GM21526 (cell line): ENCODE measurements around the gene KIAA0930.

Experiments
- ATAC-seq: cut with Tn5 transposase; IDR thresholded peaks from one replicate; pipeline ENCODE4 v1.9.1; 2021; ENCODE audit warnings: moderate library complexity; ENCODE audit not compliant: unreplicated experiment, low FRiP score

The KIAA0930 gene

DNA sequence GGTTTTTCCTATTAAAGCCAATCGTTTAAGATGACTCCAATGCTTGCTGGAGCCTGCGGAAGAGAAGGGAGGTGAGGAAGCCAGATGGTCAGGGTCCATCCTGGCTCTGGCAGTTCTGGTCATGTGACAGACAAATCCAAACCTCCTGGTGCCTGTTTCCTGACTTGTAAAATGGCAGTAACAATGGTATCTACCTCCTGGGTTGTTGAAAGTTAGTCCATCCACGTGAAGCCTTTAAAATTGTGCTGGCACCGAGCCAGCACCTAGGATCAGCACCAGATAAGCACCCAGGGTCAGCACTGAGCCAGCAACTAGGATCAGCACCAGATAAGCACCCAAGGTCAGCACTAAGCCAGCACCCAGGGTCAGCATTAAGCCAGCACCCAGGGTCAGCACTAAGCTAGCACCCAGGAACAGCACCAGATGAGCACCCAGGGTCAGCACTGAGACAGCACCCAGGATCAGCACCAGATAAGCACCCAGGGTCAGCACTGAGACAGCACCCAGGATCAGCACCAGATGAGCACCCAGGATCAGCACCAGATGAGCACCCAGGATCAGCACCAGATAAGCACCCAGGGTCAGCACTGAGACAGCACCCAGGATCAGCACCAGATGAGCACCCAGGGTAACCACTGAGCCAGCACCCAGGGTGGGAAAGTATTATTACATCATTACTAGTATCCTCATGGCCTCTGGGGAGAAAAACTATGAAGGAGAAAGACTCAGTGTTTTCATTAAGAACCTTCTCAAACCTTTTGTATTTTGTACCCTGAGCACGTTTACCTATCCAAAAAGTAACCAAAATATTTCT, 17.2 kb downstream of the KIAA0930 start:
- no peak for ATAC-seq

DNA sequence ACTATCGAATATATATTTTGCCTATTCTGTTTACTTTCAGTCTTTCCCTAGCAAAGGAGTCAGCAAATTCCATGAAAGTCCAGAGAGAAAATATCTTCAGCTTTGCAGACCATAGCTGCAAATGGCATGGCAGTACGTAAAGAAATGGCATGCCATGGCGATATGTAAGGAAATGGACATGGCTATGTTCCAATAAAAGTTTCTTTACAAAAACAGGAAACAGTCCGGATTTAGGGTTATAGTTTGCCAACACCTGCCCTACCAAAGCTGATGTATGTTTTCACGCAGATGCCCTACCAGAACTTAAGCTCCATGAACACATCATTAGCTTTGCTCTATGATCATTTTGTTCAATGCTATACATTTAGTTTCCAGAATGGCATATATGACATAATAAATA, 19.5 kb downstream of the KIAA0930 start:
- no peak for ATAC-seq

DNA sequence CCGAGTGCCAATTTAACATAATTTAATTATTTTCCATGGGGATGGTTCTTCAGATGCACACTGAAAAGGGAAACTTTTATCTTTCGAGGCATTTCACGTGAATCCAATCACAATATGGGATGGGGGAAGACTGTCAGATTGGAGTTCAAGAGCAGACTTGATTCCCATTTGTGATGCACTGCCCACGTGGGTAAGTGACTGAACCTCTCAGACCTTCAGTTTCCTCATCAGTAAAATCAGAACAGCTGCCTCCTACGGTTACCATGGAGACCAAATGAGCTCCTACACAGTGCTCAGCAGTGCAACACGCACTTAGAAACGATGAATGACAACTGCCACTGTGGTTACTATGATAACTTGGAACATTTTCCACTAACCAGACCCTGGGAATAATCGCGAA, 21.7 kb downstream of the KIAA0930 start:
- ATAC-seq, result no peak

DNA sequence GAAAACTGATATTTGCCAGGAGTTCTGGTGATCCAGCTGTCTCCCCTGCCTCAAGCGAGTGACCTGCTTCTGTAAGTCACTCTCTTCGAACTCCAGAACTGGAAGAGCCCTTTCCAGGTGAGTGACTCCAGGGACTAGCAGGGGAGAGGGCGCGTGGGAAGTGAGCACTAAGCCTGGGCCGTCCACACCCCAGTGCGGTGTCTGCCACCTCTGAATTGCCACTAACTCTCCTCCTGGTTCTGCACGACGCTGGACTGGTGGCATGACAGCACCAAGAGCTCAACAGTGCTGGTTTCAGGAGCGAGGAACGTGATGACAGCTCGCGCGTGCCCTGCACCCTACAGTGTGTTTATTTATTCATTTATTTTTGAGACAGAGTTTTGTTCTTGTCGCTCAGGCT, 22.9 kb downstream of the KIAA0930 start:
- ATAC-seq, result no peak

DNA sequence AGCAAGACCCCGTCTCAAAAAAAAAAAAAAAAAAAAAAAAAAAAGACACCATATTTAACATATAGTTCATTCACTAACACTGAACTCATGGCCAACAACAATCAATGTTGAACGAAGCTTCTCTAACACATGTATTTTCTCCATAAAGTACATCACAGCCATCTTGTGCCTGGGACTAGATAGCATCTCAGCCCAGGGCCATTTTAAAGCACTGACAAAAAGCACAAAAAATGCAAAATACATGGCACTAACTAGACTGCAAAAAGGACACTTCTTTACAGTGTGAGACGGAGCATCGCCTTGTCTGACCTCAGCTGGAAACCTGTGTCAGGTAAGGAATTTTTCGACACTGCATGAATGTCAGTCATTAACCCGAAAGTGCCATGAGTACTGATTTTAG, 23.3 kb downstream of the KIAA0930 start:
- no peak for ATAC-seq

DNA sequence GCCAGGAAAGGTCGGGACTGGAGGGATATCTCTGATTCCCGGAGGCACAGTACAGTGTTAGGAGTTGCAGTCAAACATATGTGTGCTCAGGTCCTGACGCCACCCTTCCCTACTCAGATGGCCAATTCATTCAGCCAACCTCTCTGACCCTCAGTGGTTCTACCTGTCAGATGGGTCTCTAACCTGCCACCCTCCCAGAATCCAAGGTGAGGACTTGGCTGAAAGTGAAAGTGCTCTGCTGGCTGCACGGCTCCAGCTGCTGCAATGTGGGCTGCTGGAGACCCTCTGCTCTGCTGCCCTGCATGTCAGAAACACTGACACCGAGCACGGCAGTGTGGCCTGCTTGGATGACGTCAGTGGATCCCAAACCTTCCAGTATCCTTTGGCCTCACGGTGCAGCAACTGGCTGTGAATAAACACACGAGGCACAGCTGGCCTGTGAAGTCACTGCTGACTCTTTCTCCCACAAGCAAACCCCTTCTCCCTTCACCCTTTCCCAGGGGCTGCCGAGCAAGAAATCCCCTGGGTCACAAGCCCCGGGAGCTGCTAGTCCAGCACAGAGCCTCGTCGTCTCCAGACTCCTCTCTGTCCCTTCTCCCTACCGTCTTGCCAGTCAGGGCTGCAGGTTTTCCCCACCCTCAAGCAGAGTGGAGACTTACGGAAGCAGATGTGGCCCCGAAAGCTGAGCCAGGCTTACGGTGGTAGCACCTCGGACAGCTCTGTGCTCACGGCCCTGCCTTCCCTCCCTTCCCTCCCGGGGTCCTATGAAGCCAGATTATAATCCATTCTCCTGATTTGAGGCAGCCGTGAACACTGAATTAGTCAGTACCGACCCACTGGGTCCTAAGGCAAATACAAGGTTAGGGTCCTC, 24.3 kb downstream of the KIAA0930 start:
- ATAC-seq, result no peak

DNA sequence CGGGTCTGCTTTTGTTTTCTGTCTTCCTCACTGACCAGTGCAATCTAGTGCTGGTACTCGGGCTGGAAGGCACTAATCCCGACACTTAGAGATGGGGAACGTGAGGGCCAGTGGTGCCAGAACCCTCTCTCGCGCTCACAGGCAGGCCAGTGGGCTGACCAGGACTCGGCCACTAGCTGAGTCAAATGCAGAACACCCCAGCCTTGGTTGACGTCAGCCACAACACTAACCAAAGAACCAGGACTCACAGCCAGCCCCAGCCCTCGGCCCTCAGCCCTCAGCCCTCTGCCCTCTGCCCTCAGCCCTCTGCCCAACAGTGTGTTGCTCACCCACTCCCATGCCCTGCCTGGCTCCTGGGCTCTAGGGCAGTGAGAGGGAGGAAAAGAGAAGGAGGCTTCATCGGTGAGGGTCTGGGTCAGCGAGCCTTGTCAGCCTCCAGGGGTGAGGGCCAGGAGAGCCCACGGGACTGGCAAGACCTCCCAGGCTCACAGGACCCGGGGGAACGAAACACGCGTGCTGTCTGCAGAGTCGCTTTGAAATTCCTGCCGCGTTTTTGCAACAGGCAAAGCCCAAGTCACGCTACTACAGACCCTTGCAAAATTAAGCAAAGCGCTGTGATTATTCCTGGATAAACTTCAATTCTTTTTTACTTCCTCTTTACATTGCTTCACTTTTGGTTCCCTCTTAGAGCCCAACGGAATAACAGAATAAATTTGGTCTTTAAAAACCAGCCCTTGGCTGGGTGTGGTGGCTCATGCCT, 27.5 kb downstream of the KIAA0930 start:
- ATAC-seq, result no peak

DNA sequence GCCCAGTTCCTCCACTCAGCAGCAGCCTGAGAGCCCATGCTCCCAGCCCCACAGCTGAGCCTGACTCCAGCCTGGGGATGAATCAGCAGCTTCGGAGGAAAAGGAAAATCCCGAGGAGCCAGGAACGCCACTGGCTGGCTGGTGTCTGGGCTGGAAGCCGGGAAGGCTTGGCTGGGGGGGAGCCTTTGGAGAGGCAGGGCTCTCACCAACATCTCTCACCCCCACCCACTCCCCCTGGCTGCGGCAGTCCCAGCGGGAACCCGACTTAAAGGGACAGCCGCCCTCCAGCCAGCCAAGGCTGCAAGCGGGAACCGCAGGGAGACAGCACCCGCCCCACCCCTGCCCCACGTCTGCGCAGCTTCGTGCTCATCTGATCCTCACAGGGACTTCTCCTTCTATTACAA, 28.4 kb downstream of the KIAA0930 start:
- no peak for ATAC-seq

DNA sequence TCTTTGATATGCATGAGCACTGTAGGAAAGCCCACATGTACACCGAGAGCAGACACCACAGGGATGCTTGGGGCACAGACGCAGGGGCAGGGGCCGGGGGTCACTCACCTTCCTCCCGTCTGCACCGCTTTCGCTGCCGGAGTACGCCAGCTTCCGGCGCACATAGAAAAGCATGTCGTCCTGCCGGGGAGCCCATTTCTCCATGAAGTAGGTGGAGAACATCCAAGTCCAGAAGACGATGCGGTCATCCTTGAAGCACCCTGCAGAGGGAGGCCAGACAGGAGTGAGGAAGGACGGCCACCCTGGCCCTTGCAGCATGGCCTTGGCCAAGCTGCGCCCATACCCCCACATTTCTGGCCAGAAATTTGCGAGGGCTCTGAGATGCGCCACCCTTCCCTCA, 28.8 kb downstream of the KIAA0930 start:
- ATAC-seq, result no peak

DNA sequence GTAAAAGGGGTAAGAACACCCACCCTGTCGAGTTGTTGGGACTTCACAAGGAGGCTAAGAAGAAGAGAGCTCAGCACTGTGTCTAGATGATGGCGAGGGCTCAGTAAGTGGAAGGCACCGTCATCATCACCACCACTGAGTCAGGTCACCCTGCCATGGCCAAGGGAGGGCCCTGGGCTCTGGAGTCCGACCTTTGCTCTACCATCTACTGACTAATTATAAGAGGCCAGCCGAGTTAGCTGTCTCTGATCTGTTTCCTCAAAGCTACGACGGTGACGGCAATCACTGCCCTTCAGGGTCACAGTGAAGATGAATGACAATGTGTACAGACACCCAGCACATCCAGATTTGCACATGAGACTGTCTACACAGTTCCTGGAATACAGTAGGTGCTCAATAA, 29.3 kb downstream of the KIAA0930 start:
- ATAC-seq, result no peak

DNA sequence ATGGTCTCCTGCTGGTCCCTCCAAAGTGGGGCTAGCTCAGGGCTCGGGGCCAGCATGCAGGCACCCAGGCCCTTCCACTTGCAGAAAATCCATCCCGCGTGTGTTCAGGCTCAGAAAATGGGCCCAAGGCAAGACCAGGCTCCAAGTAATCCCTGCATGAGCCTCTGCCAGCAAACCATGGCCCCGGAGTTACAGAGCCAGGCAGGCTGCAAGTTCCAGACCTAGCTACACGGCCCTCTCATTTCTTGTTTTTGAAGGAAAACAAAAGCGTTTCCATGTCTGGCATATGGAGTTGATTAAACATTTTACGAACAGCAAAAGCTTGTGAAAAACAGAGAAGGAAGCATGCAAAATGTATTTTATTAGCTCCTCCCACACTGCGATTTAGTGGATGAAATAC, 29.7 kb downstream of the KIAA0930 start:
- ATAC-seq, result no peak

DNA sequence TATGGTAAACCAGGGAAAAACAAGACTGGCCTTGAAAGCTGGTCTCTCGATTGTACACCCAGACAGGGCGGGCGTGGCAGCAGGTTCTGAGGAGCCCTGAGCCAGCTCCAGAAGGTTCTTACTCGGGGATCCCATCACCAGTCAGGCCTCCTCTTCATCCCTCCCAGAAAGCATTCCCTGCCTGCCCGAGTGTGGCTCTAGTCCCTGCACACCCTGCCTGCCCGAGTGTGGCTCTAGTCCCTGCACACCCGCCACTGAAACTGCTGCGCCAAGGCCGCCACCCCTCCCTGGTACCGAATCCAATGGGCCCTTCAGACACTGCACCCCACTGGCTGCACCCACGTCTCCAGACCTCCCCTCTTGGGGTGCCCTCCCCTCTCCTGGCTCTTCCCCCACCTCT, 30.1 kb downstream of the KIAA0930 start:
- no peak for ATAC-seq

DNA sequence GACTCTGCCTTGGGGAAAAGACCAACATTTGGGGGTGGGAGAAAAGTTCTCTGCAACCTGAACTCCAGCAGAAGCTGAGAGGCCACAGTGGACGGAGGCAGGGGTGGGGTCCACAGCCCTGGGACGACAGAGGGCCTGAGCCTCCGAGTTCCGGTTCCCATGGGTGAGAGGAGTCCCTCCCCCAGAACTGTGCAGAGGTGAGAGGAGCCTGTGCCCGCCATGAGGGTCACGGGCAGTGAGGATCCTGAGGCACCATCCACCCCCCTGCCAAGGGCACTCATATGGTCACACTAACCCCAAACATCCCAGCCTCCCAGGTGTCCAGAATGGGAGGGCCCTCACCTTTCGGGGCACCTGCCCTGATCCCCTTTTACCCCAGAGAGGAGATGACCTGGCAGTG, 30.5 kb downstream of the KIAA0930 start:
- ATAC-seq, result no peak

DNA sequence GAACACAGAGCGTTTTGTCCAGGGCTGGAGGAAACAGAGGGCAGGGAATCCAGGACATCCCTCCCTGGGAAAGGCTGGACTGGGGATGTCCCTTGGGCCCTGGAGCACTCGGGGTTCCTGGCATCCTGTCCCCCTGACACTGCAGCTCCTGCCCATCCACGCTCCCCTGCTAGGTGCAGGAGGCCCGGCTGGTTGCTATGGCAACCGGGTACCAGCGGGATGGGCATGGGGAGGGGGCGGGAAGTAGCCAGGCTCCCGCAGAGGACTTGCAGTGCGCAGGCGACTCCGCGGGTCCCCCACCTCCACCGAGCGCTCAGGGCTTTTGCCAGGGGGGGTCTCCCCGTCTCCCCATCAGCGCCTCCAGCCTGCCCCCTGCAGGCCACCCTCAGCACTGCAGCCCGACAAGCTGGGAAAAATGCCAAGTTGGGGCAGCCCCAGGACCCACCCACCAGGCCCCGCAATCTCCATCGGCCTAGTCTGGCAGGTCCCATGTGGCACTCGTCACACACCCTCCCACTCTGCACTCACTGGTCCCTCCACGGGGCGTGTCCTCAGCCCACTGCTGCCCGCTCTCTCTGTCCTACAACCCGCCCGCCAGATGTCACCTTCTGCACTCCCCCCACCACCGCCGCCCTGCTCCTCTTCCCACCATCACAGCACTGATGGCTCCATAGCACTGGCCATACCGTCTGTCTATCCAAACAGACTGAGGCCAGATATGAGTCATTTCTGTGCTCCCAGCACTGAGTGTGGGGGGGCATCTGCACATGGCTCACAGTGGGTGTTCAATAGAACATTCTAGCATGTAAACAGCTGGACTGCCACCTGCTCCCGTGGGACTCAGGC, 31.5 kb downstream of the KIAA0930 start:
- no peak for ATAC-seq

DNA sequence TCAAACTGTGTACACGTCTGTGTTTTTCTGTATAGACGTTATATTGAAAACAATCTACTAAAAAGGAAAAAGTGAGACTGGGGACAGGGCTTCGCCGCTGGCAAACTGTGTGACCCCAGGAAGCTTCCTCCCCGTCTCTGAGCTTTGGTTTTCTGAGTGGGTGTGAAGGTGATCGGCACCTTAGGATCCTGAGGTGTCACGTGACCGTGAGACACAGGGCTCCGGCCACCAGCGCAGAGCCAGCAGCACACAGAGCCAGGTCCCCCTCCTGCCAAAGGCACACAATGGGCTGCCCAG, 32.0 kb downstream of the KIAA0930 start:
- no peak for ATAC-seq

DNA sequence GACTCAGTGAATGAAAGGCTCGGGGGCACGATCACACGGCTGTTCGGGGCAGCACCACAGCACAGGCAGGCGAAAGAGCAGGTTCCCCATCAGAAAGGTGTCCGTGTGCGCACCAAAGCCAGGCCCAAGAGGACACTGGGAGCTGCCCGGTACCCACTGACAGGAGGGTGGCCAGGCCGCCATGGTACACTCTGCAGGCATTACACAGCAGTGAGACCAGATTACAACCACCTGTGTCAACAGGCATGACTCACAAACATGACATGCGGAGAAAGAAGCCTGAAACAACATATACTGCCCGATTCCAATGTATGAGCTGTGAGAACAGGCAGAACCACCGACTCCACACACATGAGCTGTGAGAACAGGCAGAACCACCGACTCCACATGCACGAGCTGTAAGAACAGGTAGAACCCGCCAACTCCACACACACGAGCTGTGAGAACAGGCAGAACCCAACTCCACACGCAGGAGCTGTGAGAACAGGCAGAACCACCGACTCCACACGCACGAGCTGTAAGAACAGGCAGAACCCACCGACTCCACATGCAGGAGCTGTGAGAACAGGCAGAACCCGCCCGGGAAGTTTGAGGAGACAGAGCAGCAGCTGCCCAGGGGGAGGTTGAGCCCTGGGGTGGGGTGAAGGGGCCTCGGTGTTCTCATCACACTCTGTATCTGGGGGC, 32.6 kb downstream of the KIAA0930 start:
- ATAC-seq, result no peak

DNA sequence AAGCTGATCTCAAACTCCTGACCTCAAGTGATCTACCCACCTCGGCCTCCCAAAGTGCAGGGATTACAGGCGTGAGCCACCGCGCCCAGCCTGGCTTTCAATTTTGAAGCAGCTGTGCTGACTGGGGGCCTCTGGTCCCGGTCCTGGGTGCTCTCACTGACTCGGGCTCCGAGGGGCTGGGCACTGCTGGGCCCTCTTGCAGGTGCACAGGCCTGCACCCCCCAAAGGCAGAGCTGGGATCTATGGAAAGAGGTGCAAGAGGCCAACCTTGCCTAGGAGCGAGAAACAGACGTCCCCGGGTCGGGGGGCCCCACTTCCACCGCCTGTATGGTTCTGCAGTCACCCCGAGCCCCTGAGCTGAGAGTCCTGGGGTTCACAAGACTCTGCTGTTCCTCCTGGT, 33.2 kb downstream of the KIAA0930 start:
- no peak for ATAC-seq

DNA sequence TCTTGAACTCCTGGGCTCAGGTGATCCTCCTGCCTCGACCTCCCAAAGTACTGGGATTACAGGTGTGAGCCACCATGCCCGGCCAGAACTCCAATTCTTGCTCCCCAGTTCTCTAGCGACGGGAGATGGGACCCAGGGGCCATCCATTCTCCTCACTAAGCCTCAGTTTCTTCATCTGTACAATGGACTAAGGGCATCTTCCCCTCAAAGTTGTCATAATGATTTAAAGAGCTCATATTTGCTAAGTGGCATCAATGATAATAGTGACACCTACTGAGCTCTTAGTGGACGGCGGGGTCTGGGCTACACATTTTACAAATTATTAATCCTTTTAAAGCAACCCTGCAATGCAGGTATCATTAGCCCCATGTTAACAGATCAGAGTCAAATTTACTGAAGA, 34.5 kb downstream of the KIAA0930 start:
- no peak for ATAC-seq

DNA sequence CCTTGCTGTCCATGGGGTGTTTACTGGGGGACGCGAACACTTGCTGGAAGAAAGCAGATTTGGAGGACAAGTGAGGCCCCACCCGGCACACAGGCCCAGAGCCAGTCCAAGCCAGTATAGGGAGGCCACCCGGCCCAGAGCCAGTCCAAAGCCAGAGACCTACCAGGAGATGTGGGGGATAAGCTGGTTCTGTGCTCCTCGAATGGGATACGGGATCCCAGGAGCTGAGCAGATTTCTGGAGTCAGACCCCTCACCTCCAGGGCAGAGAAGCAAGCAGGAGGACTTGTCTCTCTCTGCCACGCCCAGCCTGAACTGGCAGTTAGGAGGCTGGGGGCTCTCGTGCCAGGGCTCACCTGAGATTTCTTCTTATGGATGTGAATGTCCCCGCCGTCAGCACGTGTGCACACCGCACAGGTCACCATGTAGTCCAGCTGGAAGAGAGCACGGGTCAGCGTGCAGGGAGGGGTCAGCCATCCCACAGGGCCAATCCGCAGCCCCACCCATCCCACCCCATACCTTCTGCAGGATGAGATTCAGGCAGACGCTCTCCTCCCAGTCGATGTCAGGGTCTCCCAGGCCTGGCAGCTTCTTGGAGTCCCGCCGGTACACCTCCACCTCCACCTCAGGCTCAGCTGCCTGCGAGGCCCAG, 35.3 kb downstream of the KIAA0930 start:
- ATAC-seq, result no peak
